Activated CD4-positive, alpha-beta T cell treated with anti-CD3 and anti-CD28 coated beads, Interleukin-2, amount 10 ng/mL, durations not matched to agents 7 days and 5 days (primary cell): Measurements from ENCODE around the gene UBP1. TPM values are rescaled to one million over a fixed set of nuclear protein-coding genes. Genes with fewer than 3 reads are reported as not detected.
"Not testable (repeated sequence)": the region's sequence is repeated elsewhere in the genome, so short reads cannot be mapped to it uniquely, and the experiment has no call there.

ENCODE experiments used
- CTCF ChIA-PET: fragments of 350-600 bp; sonication (Branson Sonifier 250); formaldehyde crosslinking; loops from one replicate; lab custom pipeline; 2021; ENCODE audit warnings: antibody characterized with exemption; lab: Charles Lee
- POLR2A ChIA-PET: fragments of 350-600 bp; sonication (Branson Sonifier 250); formaldehyde crosslinking; loops from one replicate; lab custom pipeline; 2021; ENCODE audit warnings: antibody characterized with exemption; lab: Charles Lee
- DNase-seq: peaks from one replicate; pipeline ENCODE4 v3.0.0-alpha.2; 2020
- H3K27ac Mint-ChIP-seq: one replicate; pipeline ENCODE4 v1.8.0; 2021; ENCODE audit warnings: mild to moderate bottlenecking, moderate library complexity, mixed read lengths
- H3K27me3 Mint-ChIP-seq: one replicate; pipeline ENCODE4 v1.8.0; 2021; ENCODE audit warnings: mixed read lengths
- H3K36me3 Mint-ChIP-seq: one replicate; pipeline ENCODE4 v1.8.0; 2021; ENCODE audit warnings: low read depth, mixed read lengths
- H3K4me1 Mint-ChIP-seq: one replicate; pipeline ENCODE4 v1.8.0; 2021; ENCODE audit warnings: mixed read lengths
- H3K4me3 Mint-ChIP-seq: one replicate; pipeline ENCODE4 v1.8.0; 2021; ENCODE audit warnings: mild to moderate bottlenecking, moderate library complexity, mixed read lengths
- H3K9me3 Mint-ChIP-seq: one replicate; pipeline ENCODE4 v1.8.0; 2021; ENCODE audit warnings: mixed read lengths
- total RNA-seq, 2 experiments: library from RNA; stranded (reverse); gene quantifications; one replicate each; pipeline ENCODE4 v1.2.3, GENCODE V29; 2021

UBP1 gene
- total RNA-seq, 2 experiments from 2014 or later = 63.2 to 76.3 TPM

DNA sequence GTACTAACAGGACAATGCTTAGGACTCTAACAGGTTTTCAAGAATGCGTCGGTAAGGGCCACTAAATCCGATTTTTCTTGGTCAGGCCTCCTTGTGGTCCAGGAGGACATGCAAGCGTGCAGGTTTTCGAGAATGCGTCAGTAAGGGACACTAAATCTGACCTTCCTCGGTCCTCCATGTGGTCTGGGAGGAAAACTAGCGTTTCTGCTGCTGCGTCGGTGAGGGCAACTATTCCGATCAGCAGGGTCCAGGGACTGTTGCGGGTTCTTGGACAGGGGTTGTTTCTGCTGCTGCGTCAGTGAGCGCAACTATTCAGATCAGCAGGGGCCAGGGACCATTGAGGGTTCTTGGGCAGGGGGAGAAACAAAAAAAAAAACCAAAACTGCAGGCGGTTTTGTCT is 7.8 kb upstream of the UBP1 start:
- Mint-ChIP-seq H3K27ac (no peak overlapping the region), H3K27me3 (no peaks in the 10 kb centered on the region), H3K9me3 (no peaks in the 10 kb centered on the region), H3K36me3 (peaks cover 4% of the 10 kb centered on the region), H3K4me1 (peaks cover 9% of the 10 kb centered on the region), H3K4me3 (no peak overlapping the region)
- ChIA-PET CTCF (interaction anchor here (1.3 kb wide), 1 partner anchor 17 kb away, joined by 3 read pairs; no protein-coding TSS in a partner anchor), POLR2A (no interaction called here)
- no peak for DNase-seq

DNA sequence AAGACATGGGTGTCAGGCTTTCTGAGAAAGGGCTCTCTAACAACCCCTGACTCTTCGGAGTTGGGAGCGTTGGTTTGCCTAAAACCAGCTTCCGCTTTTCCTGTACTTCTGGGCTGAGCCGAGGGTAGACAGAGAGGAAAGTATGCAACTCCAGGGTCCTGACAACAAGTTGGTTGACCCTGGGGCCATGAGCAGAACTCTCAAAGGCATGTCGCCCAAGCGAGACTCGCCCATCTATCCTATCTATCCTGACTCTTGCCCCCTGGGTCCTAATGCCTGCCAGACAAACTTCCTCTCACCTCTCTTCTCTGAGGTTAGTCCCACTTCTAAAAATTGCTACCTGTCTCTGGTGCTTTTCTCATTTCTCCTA is 7.0 kb upstream of the UBP1 start:
- H3K27ac Mint-ChIP-seq, POLR2A ChIA-PET, DNase-seq, CTCF ChIA-PET, H3K36me3 Mint-ChIP-seq, H3K27me3 Mint-ChIP-seq, H3K9me3 Mint-ChIP-seq: not testable (repeated sequence)
- Mint-ChIP-seq H3K4me3 (peak overlapping the region; percentile 7), H3K4me1 (peaks cover 11% of the 10 kb centered on the region)

GRCh38 chr3:33442190-33442589 is 2.0 kb upstream of the UBP1 start:
- Mint-ChIP-seq H3K27ac (peak overlapping the region; percentile 100), H3K27me3 (no peaks in the 10 kb centered on the region), H3K36me3 (peaks cover 13% of the 10 kb centered on the region), H3K4me3 (peak overlapping the region; percentile 99), H3K4me1 (peaks cover 40% of the 10 kb centered on the region), H3K9me3 (no peaks in the 10 kb centered on the region)
- DNase-seq = no peak
- POLR2A ChIA-PET = no interaction called here
- CTCF ChIA-PET = interaction anchor here (0.5 to 1.2 kb wide), 3 partner anchors 12 to 71 kb away, joined by 3 to 4 read pairs (median 3); no protein-coding TSS in a partner anchor

DNA sequence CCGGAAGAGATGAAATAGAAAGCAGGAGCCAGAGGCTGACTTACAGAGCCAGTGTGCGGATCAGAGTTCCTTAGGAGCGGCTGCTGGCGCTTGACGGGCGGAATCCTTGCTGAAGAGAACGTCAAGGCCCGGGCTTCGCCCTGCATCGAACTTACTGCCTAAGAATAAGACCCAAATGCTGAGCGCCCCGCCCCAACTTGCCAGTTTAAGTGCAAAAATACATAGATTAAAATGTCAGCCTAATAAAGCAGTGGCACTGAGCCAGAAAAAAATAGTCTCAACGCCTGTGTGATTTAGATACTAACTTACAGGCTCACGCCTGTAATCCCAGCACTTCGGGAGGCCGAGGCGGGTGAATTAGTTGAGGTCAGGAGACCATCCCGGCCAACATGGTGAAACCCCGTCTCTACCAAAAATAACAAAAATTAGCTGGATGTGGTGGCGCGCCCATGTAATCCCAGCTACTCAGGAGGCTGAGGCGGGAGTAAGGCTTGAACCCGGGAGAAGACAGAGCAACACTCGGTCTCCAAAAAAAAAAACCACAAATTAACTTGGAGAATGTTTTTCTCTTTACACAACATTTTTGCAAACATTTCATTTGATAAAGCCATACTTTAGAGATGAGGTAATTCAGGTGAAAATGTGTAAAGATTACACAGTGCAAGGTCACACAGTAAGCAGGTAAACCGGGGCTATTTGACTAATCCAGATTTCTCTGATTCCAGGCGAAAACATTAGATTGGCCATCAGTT is 1.2 kb upstream of the UBP1 start:
- H3K36me3 Mint-ChIP-seq = peaks cover 14% of the 10 kb centered on the region
- no peaks in the 10 kb centered on the region for H3K27me3 Mint-ChIP-seq
- ChIA-PET POLR2A (interaction anchor here (0.6 kb wide), 1 partner anchor 96 kb away, joined by 22 read pairs; no protein-coding TSS in a partner anchor), CTCF (interaction anchor here (0.6 to 1.8 kb wide), 7 partner anchors 12 to 456 kb away, joined by 3 to 5 read pairs (median 4); no protein-coding TSS in a partner anchor)
- no peaks in the 10 kb centered on the region for H3K9me3 Mint-ChIP-seq
- H3K4me1 Mint-ChIP-seq = peaks cover 42% of the 10 kb centered on the region
- H3K27ac Mint-ChIP-seq = peak overlapping the region; percentile 100
- DNase-seq = no peak
- peak overlapping the region; percentile 99 for H3K4me3 Mint-ChIP-seq

DNA sequence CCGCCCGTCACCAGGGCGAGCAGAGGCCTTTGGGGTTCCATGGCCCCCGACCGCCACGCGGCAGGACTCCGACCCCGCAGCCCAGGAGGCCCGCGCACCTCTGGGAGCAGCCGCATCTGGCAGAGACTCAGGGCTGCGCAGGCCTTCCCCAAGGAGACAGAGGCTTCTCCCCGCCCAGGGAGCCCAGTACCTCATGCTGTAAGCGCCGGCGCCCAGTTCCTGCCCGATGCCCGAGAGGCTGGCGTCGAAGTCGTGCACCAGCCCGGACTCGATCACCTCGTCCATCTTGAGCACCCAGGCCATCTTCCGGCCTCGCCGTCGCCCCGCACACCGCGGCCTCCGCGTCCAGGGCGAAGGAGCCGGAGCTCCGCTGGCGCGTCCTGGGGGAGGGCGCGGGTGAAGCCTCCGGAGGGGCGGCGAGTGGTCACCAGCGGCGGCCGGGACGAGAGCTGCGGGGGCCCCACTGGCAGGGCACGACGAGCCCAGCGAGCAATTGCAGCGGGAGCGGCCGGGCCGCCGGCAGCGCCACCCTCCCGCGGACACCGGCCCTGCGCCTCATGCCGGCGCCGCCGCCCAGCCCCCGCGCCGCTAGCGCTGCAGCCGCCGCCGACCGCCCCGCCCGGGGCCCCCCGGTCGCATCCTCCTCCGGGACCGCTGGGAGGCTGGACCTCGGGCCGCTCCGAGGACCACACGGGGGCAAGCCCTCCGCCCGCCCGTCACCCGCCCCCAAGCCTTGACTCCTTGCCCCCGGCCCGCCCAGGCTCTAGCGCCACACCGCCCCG is 468 bp downstream of the UBP1 start:
- Mint-ChIP-seq H3K4me1 (peaks cover 51% of the 10 kb centered on the region), H3K27ac (peak overlapping the region; percentile 100), H3K4me3 (peak overlapping the region; percentile 99), H3K36me3 (peaks cover 14% of the 10 kb centered on the region), H3K27me3 (no peaks in the 10 kb centered on the region), H3K9me3 (no peaks in the 10 kb centered on the region)
- ChIA-PET CTCF (interaction anchor here (1.0 to 2.1 kb wide), 5 partner anchors 10 to 336 kb away, joined by 3 to 6 read pairs (median 4); no protein-coding TSS in a partner anchor), POLR2A (no interaction called here)
- DNase-seq = peak; percentile 54

DNA sequence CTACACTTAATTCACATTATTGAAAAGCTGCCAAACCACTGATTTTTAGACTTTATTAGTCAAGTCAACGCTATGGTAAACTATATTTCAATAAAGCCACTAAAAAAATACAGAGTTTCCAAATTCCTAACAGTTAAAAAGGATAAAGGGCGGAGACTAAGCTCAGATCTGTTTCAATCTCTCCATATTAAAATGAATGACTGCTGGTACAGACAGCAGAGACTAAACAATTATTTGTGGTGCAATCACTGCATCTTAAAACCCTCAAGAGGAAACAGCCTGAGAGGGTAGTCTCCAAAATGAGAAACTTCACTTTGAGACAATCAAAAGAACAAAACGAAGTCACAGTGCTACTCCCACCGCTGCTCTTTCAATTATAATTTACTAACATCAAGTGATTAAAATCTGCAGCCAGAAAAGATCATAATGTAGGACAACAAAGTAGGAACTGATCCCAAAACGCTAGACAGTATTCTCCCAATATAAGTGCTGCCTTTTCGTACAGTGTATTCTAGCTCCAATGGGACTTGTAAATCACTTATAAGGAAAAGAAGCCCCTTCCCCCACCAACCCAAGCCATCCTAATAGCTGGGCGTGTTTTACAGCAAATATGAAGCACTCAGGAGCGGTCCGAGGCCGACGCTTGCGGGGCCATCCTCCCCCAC is 1.2 kb downstream of the UBP1 start:
- Mint-ChIP-seq H3K4me1 (peaks cover 51% of the 10 kb centered on the region), H3K27ac (peak overlapping the region; percentile 89), H3K36me3 (peaks cover 14% of the 10 kb centered on the region), H3K4me3 (peak overlapping the region; percentile 83), H3K27me3 (no peaks in the 10 kb centered on the region), H3K9me3 (no peaks in the 10 kb centered on the region)
- ChIA-PET POLR2A (no interaction called here), CTCF (interaction anchor here (0.9 to 2.1 kb wide), 5 partner anchors 7 to 207 kb away, joined by 3 to 6 read pairs (median 4); no protein-coding TSS in a partner anchor)
- DNase-seq = no peak

GRCh38 chr3:33438284-33438668 is 1.9 kb downstream of the UBP1 start:
- Mint-ChIP-seq H3K4me1 (peaks cover 56% of the 10 kb centered on the region), H3K27ac (peak overlapping the region; percentile 89), H3K27me3 (no peaks in the 10 kb centered on the region), H3K36me3 (peaks cover 14% of the 10 kb centered on the region), H3K9me3 (no peaks in the 10 kb centered on the region), H3K4me3 (peak overlapping the region; percentile 83)
- POLR2A ChIA-PET = no interaction called here
- CTCF ChIA-PET = interaction anchor here (0.9 to 2.1 kb wide), 5 partner anchors 8 to 208 kb away, joined by 3 to 6 read pairs (median 4); no protein-coding TSS in a partner anchor
- peak; percentile 10 for DNase-seq

- Mint-ChIP-seq H3K36me3 (peaks cover 14% of the 10 kb centered on the region), H3K4me1 (peaks cover 57% of the 10 kb centered on the region), H3K4me3 (peak overlapping the region; percentile 83), H3K9me3 (no peaks in the 10 kb centered on the region), H3K27ac (peak overlapping the region; percentile 89), H3K27me3 (no peaks in the 10 kb centered on the region)
- ChIA-PET POLR2A (no interaction called here), CTCF (interaction anchor here (1.1 to 2.1 kb wide), 3 partner anchors 9 to 21 kb away, joined by 4 to 6 read pairs (median 5); no protein-coding TSS in a partner anchor)
- DNase-seq = no peak
Measured at GRCh38 chr3:33437556-33438283, 2.5 kb downstream of the UBP1 start.

- H3K9me3 Mint-ChIP-seq = no peaks in the 10 kb centered on the region
- no peak overlapping the region for H3K27ac Mint-ChIP-seq
- peaks cover 69% of the 10 kb centered on the region for H3K4me1 Mint-ChIP-seq
- no peak overlapping the region for H3K4me3 Mint-ChIP-seq
- DNase-seq = no peak
- CTCF ChIA-PET = interaction anchor here (0.6 to 1.0 kb wide), 6 partner anchors 10 to 368 kb away, joined by 3 to 5 read pairs (median 4); no protein-coding TSS in a partner anchor
- no peaks in the 10 kb centered on the region for H3K27me3 Mint-ChIP-seq
- POLR2A ChIA-PET = interaction anchor here (0.6 kb wide), 1 partner anchor 365 kb away, joined by 3 read pairs; no protein-coding TSS in a partner anchor
- peaks cover 14% of the 10 kb centered on the region for H3K36me3 Mint-ChIP-seq
Measured at GRCh38 chr3:33433843-33434242, 6.4 kb downstream of the UBP1 start.

- Mint-ChIP-seq H3K36me3 (peaks cover 2% of the 10 kb centered on the region), H3K4me3 (no peak overlapping the region), H3K9me3 (no peaks in the 10 kb centered on the region), H3K27ac (no peak overlapping the region), H3K4me1 (peaks cover 54% of the 10 kb centered on the region), H3K27me3 (no peaks in the 10 kb centered on the region)
- POLR2A ChIA-PET = no interaction called here
- no peak for DNase-seq
- CTCF ChIA-PET = interaction anchor here (1.6 kb wide), 1 partner anchor 10 kb away, joined by 5 read pairs; the partner anchor contains the start of gene UBP1
Measured at GRCh38 chr3:33430571-33430970, 9.6 kb downstream of the UBP1 start.

DNA sequence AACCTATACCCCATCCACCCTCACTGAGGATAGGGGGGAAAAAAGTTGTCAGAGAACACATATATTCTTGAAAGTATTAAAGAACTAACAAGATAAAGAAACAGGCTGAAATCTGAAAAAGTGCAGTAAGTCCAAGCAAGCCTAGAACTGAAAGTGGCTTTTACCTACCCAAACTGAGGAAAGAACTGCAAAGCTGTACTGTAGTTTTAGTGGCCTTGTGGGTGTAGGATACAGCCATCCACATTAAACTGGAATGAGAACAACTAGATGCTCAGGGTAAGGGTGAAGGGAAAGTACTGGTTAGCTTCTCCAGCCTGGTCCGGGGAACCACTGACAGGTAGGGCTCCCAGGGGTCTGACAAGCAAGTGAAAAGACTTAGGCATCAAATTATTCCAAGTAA is 10.1 kb downstream of the UBP1 start:
- Mint-ChIP-seq H3K27ac (no peak overlapping the region), H3K27me3 (no peaks in the 10 kb centered on the region), H3K9me3 (no peaks in the 10 kb centered on the region), H3K4me1 (peaks cover 49% of the 10 kb centered on the region), H3K4me3 (no peak overlapping the region), H3K36me3 (peaks cover 4% of the 10 kb centered on the region)
- DNase-seq = no peak
- POLR2A ChIA-PET = no interaction called here
- CTCF ChIA-PET = interaction anchor here (0.7 to 1.6 kb wide), 3 partner anchors 9 to 10 kb away, joined by 3 to 5 read pairs (median 3); partner anchors contain the start of gene UBP1
